K562 (cell line): ENCODE results near the gene SLC36A3. TPM values are rescaled to one million over a fixed set of nuclear protein-coding genes. Genes with fewer than 3 reads are reported as not detected.

Experiments used
- ATAC-seq: fragments of 200-7000 bp; cut with Tn5 transposase; 3 replicates; pipeline ENCODE4 v1.9.1; 2020; ENCODE audit warnings: moderate library complexity
- BruUV-seq: library from RNA; stranded (reverse); fragments of 400-500 nt; replicated peaks from 2 replicates; lab custom pipeline; 2021; lab: Mats Ljungman, UMichigan
- CTCF ChIA-PET: fragments of 300-600 bp; formaldehyde crosslinking; extraction: SDS; loops from one replicate; lab custom pipeline; 2021; ENCODE audit warnings: low intra/inter-chr PET ratio; lab: Yijun Ruan, JAX
- POLR2A ChIA-PET: fragments of 300-600, 350-650 bp; sonication (Branson Sonifier 250); formaldehyde crosslinking; extraction: SDS; loops from one replicate; lab custom pipeline; 2021; ENCODE audit warnings: antibody characterized with exemption, inconsistent platforms; lab: Yijun Ruan, JAX
- DNase-seq, 4 experiments: peaks; one replicate each; pipeline versions ENCODE4 v3.0.0 to v3.0.0-alpha.2; 2011 to 2018; ENCODE audit warnings: low spot score in 3 of 4, mixed read lengths in 3 of 4; ENCODE audit errors: extremely low read depth in 1 of 4
- FAIRE-seq: peaks from 2 replicates; lab custom pipeline; 2011; peaks lifted over from hg19 to GRCh38; lab: Jason Lieb, UNC
- H2AFZ ChIP-seq: 2 replicates; pipeline ENCODE4 v1.6.0; 2011; ENCODE audit warnings: low read depth, low read length, control low read depth, inconsistent platforms
- H3K27ac ChIP-seq: fragments of 200-600 bp; 3 replicates; pipeline ENCODE4 v1.8.0; 2011; ENCODE audit warnings: low read depth, mild to moderate bottlenecking, control low read depth, inconsistent platforms, low read length, moderate library complexity, mixed read lengths; ENCODE audit errors: extremely low read depth
- H3K27me3 ChIP-seq, 2 experiments: fragments of 300-600 bp in 1 of 2; 2 replicates in 1 of 2; 3 replicates in 1 of 2; pipeline versions ENCODE4 v1.6.0 to v1.8.0; 2011; ENCODE audit warnings: inconsistent platforms in 2 of 2, low read length in 2 of 2, mild to moderate bottlenecking in 1 of 2, mixed read lengths in 1 of 2, moderate library complexity in 1 of 2; ENCODE audit not compliant: control insufficient read depth in 2 of 2, insufficient read depth in 2 of 2
- H3K36me3 ChIP-seq: fragments of 300-600 bp; 3 replicates; pipeline ENCODE4 v1.8.0; 2011; ENCODE audit warnings: mild to moderate bottlenecking, low read length, inconsistent platforms; ENCODE audit not compliant: control insufficient read depth, insufficient read depth
- H3K4me1 ChIP-seq, 2 experiments: fragments of 200-600 bp in 1 of 2; replicated peaks in 1 of 2; 2 replicates in 1 of 2; 3 replicates in 1 of 2; pipeline versions ENCODE4 v1.5.1 to v1.8.0; 2011; ENCODE audit warnings: inconsistent platforms in 2 of 2, low read length in 2 of 2, mild to moderate bottlenecking in 1 of 2, mixed read lengths in 1 of 2, moderate library complexity in 1 of 2; ENCODE audit not compliant: control insufficient read depth in 2 of 2, insufficient read depth in 2 of 2
- H3K4me2 ChIP-seq: 2 replicates; pipeline ENCODE4 v1.6.1; 2011; ENCODE audit warnings: low read length, control low read depth, inconsistent platforms, mixed read lengths; ENCODE audit not compliant: insufficient read depth
- H3K4me3 ChIP-seq: fragments of 200-600 bp; sonication (generic), shearing (Covaris generic); 2 replicates; pipeline ENCODE4 v1.5.1; 2016; ENCODE audit warnings: control low read depth, inconsistent platforms
- H3K79me2 ChIP-seq: fragments of 200-600 bp; 3 replicates; pipeline ENCODE4 v1.8.0; 2011; ENCODE audit warnings: low read length, inconsistent platforms; ENCODE audit not compliant: control insufficient read depth, insufficient read depth
- H3K9ac ChIP-seq, 2 experiments: 2 replicates each; pipeline versions ENCODE4 v1.6.0 to v1.6.1; 2011; ENCODE audit warnings: low read depth in 2 of 2, low read length in 2 of 2, control low read depth in 1 of 2, inconsistent platforms in 1 of 2, mild to moderate bottlenecking in 1 of 2, mixed read lengths in 1 of 2; ENCODE audit not compliant: insufficient read depth in 1 of 2
- H3K9me1 ChIP-seq: one replicate; pipeline ENCODE4 v1.6.0; 2011; ENCODE audit warnings: inconsistent platforms, mild to moderate bottlenecking, low read length, moderate library complexity; ENCODE audit not compliant: control insufficient read depth, insufficient read depth
- H3K9me3 ChIP-seq: replicated peaks from 2 replicates; pipeline ENCODE4 v1.5.1; 2011; ENCODE audit warnings: low read depth, low read length, inconsistent platforms; ENCODE audit not compliant: control insufficient read depth, insufficient read depth
- H4K20me1 ChIP-seq: replicated peaks from 2 replicates; pipeline ENCODE4 v1.6.1; 2011; ENCODE audit warnings: low read length, inconsistent platforms, mixed read lengths; ENCODE audit not compliant: control insufficient read depth, insufficient read depth
- ATF1 ChIP-seq, 2 experiments: fragments of 450-650 bp in 1 of 2; IDR thresholded peaks; 2 replicates each; pipeline ENCODE4 v1.6.1; 2016; ENCODE audit warnings: missing compliant biosample characterization in 1 of 2, missing genetic modification characterization in 1 of 2
- NFYB ChIP-seq: IDR thresholded peaks from 2 replicates; pipeline ENCODE4 v1.6.1; 2011; ENCODE audit warnings: mild to moderate bottlenecking, moderate library complexity; ENCODE audit not compliant: insufficient read length; ENCODE audit errors: extremely low read depth
- RNF2 ChIP-seq: sonication (generic); IDR thresholded peaks from 2 replicates; pipeline ENCODE4 v1.6.1; 2016
- THAP12 ChIP-seq: fragments of 250-450 bp; sonication (Bioruptor Pico); IDR thresholded peaks from 2 replicates; pipeline ENCODE4 v1.9.0; 2021; ENCODE audit warnings: mild to moderate bottlenecking, inconsistent platforms
- VEZF1 ChIP-seq: fragments of 200-800 bp; sonication (Bioruptor generic); IDR thresholded peaks from 2 replicates; pipeline ENCODE4 v1.6.1; 2017; ENCODE audit warnings: missing genetic modification characterization, missing compliant biosample characterization
- ZHX1 ChIP-seq: fragments of 150-350 bp; conservative IDR thresholded peaks from 2 replicates; pipeline ENCODE4 v1.6.1; 2014; ENCODE audit warnings: low read length
- ZNF436 ChIP-seq: fragments of 250-450, 450-650 bp; sonication (Bioruptor Pico); formaldehyde crosslinking; IDR thresholded peaks from 2 replicates; pipeline ENCODE4 v1.7.0; 2020; ENCODE audit warnings: mild to moderate bottlenecking
- WGBS: fragments of 100-300 bp; shearing (Covaris generic); methylation state at CpG from one replicate; pipeline ENCODE4 v1.1.6; 2016; ENCODE audit warnings: low coverage, mixed read lengths; ENCODE audit not compliant: insufficient coverage; ENCODE audit errors: missing lambda C conversion rate; 5-methylcytosine and 5-hydroxymethylcytosine counted together
- in situ Hi-C: fragments of 300-500 bp; cut with MboI; formaldehyde crosslinking; loops from 4 replicates; pipeline ENCODE4 v1.15.0; 2018; ENCODE audit warnings: inconsistent platforms, mixed read lengths
- intact Hi-C: fragments of 100-400 bp; cut with micrococcal nuclease; formaldehyde crosslinking; loops from 2 replicates; pipeline ENCODE4 v1.14.2; 2022
- polyA plus RNA-seq, 8 experiments: library from polyadenylated mRNA; depleted of rRNA in 4 of 8; stranded (reverse) in 5 of 8; unstranded in 3 of 8; fragments of >200 nt; fragmentation: Nextera tagmentation in 2 of 8; fragmentation: Illumina TruSeq in 1 of 8; extraction: Ambion mirVana in 2 of 8; extraction: Trizol in 1 of 8; gene quantifications; 2 replicates each; pipeline versions ENCODE4 v1.2.1 to v1.2.3, GENCODE V29; 2011 to 2014; ENCODE audit warnings: inconsistent platforms in 1 of 8, missing spikeins in 1 of 8
- total RNA-seq, 7 experiments: library from RNA; depleted of rRNA in 6 of 7; stranded (reverse); fragments of >200 nt in 6 of 7; fragmentation: Illumina TruSeq in 2 of 7; extraction: Trizol in 2 of 7; gene quantifications; 2 replicates each; pipeline versions ENCODE4 v1.2.1 to v1.2.3, GENCODE V29; 2011 to 2021; ENCODE audit warnings: low replicate concordance in 1 of 7

The SLC36A3 gene
- total and polyA plus RNA-seq, 9 of the 15 experiments (the other 6 are each of a cell fraction or from before 2014, with no cell fraction given): not detected

- ATAC-seq (no peak), DNase-seq (no peak), FAIRE-seq (no peak)
- Histone ChIP-seq H3K9me3 (no peaks in the 10 kb centered on the region), H3K4me1 (no peaks in the 10 kb centered on the region), H3K27me3 (peaks cover 0 to 5% of the 10 kb centered on the region in 2 experiments; a peak in 1 of 5 replicates), H3K27ac (no peak overlapping the region), H3K9me1 (no peaks in the 10 kb centered on the region), H2AFZ (no peak overlapping the region), H3K9ac (no peak overlapping the region), H3K4me2 (no peak overlapping the region), H3K4me3 (no peak overlapping the region), H3K79me2 (no peaks in the 10 kb centered on the region), H3K36me3 (no peaks in the 10 kb centered on the region), H4K20me1 (no peaks in the 10 kb centered on the region)
- no peak for TF ChIP-seq VEZF1
- in situ Hi-C loops: no loop called here
- intact Hi-C loops: no loop called here
- BruUV-seq: no TSS peak
- POLR2A ChIA-PET: interaction anchor here (0.5 kb wide), 1 partner anchor 198 kb away, joined by 3 read pairs; no protein-coding TSS in a partner anchor
- WGBS: 0% methylated on average over 2 of the region's 2 CpGs
- CTCF ChIA-PET: no interaction called here
Measured at GRCh38 chr5:151313357-151313756, 9.8 kb upstream of the SLC36A3 start.

- Histone ChIP-seq H2AFZ (no peak overlapping the region), H3K9me3 (no peaks in the 10 kb centered on the region), H3K9me1 (no peaks in the 10 kb centered on the region), H4K20me1 (no peaks in the 10 kb centered on the region), H3K4me2 (no peak overlapping the region), H3K27me3 (peaks cover 0 to 5% of the 10 kb centered on the region in 2 experiments; a peak in 1 of 5 replicates), H3K27ac (no peak overlapping the region), H3K36me3 (no peaks in the 10 kb centered on the region), H3K4me3 (no peak overlapping the region), H3K9ac (no peak overlapping the region), H3K4me1 (no peaks in the 10 kb centered on the region), H3K79me2 (no peaks in the 10 kb centered on the region)
- BruUV-seq: no TSS peak
- in situ Hi-C loops (no loop called here), intact Hi-C loops (no loop called here)
- POLR2A ChIA-PET: interaction anchor here (0.6 kb wide), 1 partner anchor 7 kb away, joined by 3 read pairs; no protein-coding TSS in a partner anchor
- 2% methylated on average over 5 of the region's 5 CpGs for WGBS
- no peak for DNase-seq
- FAIRE-seq: no peak
- CTCF ChIA-PET: no interaction called here
- no peak for ATAC-seq
- TF ChIP-seq ZNF436 (CRISPR knock-in tag): no peak
- no peak for TF ChIP-seq NFYB
- TF ChIP-seq ZHX1: no peak
- no peak for TF ChIP-seq THAP12
- no peak for TF ChIP-seq ATF1 (CRISPR knock-in tag; IDR thresholded peaks at IDR 0.05)
- no peak for TF ChIP-seq ATF1 (tag; IDR thresholded peaks at IDR 0.05)
- no peak for TF ChIP-seq RNF2
Measured at GRCh38 chr5:151312756-151313324, 9.3 kb upstream of the SLC36A3 start.
